ENCODE results near the gene SYMPK.
"Not testable (repeated sequence)": the region's sequence is repeated elsewhere in the genome, so short reads cannot be mapped to it uniquely, and the experiment has no call there.

The SYMPK gene

DNA sequence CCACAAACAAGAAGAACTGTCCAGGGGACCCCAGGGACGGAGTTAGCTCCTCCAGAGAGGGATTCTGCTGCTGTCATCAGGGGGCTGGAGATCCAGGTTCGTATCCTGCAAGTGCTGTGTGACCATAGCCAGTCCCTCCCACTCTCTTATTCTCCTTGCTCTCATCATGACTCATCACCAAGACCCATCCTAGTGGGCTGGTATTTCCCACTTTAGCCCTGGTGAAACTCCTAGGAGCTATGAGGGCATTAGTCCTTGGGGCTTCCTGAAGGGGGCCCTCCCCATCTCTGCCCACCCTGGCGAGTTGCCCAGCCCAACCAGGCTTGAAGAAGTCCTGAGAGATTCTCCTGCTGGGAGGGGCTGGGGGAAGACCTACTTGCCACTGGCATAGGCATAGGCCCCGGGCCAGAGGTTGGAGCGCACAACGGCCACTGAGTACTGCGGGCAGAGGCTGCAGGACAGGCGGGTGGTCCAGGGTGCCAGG, 62.8 kb downstream of the SYMPK start:
- no peak for DNase-seq

DNA sequence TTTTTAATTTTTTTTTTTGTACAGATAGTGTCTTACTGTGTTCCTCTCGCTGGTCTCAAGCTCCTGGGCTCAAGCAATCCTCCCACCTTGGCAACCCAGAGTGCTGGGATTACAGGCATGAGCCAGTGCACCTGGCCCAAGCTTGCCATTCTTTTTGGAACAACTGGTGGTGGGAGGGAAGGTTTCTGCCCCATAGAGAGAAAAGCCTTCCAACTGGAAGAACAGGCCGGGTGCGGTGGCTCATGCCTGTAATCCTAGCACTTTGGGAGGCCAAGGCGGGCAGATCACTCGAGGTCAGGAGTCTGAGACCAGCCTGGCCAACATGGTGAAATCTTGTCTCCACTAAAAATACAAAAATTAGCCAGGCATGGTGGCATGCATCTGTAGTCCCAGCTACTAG, 63.4 kb downstream of the SYMPK start:
- not testable (repeated sequence) for DNase-seq

DNA sequence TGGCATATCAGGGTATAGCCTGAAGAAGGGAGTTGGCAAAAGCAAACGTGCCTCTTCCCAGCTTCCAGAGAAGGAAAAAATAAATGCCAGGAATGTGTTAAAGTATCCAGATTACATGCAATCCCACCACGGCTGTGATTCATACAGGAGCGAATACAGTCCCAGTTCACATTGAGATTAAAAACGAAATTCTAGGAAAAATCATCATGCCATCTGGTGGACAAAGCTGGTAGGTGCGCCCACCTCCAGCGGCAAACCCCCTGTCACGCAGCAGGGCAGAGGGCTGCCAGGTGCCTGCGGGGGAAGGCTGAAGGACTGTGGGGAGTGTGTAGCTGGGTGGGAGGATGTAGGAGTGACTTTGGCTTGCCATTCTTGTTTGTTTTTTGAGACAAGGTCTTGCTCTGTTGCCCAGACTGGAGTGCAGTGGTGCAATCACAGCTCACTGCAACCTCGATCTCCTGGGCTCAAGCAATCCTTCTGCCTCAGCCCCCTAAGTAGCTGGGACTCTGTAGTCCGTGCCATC, 63.9 kb downstream of the SYMPK start:
- peak; percentile 65 for DNase-seq

DNA sequence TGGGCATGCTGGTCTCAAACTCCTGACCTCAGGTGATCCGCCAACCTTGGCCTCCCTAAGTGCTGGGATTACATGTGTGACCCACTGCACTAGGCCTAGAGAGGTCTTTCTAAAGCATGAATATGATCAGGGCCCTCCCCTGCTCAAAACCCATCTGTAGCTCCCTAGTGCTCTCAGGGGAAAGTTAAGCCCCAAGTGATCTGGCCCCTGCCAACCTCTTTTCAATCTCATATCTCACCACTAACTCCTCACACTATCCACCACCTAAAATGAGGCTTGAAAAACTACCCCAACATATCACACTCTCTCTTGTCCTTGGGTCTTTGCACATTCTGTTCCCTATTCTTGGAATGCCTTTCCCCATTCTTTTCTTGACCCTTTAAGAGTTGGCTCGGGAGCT, 68.3 kb downstream of the SYMPK start:
- DNase-seq: no peak

DNA sequence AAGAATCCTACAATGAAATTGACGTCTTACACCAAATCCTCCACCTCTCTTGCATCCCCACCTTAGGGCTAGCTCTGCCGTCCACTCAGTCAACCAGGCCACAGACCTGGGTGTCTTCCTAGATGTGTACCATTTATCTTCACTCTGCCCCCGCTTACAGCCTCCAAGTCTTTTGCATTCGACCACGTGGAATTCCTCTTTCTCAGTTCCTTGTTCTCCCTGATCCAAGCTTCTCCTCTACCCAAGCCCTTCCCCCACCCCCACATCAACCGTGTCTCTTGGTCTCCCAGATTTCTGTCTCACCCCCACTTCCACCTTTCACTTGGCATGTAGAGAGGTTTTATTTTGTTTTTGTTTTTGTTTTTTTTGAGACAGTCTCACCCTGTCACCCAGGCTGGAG, 69.1 kb downstream of the SYMPK start:
- DNase-seq: no peak

DNA sequence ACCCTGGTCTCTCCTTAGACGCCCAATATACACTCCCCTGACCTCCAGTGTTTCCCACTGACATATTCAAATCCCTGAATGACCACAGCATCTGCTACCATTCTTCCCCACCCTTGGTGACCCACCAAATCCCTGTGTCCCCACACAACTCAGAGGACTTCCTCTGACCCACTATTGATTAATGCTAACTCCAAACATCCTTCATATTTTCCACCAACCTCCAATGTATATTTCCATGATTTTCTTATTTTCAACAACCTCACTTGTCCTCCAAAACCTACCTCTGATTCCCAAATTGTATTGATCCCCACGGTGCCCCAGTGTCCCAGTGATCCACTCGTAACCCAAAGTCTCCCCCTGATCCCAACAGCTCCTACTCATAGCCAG, 69.8 kb downstream of the SYMPK start:
- no peak for DNase-seq

DNA sequence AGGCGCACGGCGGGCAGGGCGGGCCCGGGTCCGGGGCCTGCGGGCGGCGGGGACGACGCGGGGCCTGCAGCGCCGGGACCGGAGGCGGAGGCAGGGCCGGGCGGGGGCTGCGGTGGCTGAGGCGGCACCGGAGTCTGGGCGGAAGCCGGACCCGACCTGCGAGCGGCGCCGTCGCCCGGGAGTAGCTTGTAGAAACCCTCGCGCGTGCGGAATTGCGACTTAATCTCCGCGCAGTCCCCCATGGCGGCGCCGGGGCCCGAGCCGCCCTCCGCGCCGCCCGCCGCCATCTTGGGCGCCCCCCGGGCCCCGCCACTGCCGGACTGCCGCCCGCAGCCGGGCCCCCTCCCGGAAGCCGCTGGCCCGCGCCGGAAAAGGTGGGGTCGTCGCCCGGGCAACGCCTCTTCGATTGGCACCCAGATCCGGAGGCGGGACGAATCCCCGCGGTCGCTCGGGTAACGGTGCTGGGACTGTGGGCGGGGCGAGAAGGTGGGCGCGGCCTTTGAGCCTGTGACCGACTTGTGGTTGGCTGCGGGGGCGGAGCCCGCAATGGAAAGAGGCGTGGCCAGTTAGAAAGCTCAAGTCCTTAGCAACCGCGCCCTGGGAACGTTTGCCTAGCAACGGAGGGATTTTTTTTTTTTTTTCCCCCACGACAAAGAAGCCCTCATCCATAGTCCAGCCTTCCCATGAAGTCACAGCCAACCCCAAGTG, 70.3 kb downstream of the SYMPK start, which contains the start of gene DMWD:
DMWD (minus strand) TSS at position 376 of the 708 bp plus-strand sequence; CDS start at position 287, 89 bp downstream.
- peak; percentile 100 for DNase-seq

DNA sequence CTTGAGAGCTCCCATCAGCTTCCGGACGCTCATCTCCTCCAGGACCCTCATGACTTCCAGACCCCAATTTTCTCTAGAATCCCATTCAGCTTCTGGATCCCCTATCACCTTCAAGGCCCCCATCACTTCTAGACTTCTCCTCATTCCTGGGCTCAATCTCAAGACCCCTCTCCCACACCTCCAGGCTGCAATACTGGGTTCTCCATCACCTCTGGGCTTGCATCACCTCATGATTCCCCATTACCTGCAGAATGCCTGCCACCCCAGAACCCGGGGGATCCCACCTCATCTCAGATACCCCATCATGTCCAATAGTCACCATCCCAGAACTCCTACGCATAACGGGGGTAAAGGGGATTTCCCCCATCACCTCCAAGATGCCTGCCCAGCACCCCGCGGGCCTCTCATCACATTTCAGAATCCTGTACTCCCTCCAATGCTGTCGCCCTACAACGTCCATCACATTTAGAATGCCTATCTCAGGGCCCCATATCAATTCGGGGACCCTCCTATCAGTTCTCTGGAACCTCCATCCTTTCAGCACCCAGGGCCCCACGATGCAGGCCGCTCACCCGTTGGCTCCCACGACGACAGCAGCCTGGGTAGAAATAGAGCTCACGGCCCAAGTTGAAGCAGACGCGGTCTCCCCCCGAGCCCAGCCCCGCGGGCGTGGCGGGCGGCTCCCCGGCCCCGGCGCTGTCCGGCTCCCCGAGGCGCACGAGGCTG, 71.0 kb downstream of the SYMPK start:
- peak; percentile 31 for DNase-seq

DNA sequence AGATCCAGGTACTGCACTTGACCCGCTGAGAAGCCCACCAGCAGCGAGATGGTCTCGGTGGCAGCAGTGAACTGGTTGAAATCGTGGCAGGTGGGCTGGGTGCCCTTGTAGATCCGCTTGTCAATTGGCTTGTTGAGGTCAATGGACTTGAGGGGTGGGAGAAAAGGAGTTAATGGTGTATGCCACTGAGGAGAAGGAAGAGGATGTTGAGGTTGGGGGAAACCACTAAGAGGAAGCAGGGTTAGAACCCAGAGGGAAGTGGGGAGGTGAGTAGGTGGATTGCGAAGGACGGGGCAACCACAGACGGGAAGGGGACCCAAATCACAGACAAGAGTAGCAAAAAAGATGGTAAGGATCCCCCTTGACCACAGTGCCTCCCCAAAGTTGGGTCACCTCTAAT, 72.0 kb downstream of the SYMPK start:
- peak; percentile 33 for DNase-seq

DNA sequence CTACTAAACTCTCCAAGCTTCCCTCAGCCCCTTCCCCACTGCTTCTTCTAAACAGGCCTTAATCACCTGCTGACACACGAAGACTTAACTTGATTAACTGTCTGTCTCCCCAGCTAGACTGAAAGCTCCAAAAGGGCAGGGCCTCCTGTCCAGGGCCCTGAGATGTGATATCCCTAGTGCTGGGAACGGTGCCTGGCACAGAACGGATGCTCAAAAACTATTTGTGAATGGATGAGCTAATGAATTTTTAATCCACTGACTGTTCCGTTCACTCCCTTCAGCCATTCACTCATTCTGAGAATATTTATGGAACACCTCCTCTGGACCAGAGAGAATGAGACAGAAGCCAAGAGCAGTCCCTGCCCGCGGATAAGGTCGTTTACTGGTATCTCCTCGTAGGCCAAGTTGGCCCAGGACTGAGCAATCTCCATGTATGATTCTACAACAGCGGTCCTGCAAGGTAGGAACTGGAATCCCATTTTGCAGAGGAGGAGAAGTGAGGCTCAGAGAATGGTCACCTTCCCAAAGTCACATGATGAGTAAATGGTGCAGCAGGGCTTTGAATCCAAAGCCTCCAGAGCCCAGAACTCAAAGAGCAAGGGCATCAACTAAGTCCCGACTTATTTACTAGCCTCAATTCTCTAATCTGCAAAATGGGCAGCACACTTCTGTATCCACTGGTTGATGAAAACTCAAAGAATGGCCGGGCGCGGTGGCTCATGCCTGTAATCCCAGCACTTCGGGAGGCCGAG, 73.7 kb downstream of the SYMPK start:
- DNase-seq: no peak

DNA sequence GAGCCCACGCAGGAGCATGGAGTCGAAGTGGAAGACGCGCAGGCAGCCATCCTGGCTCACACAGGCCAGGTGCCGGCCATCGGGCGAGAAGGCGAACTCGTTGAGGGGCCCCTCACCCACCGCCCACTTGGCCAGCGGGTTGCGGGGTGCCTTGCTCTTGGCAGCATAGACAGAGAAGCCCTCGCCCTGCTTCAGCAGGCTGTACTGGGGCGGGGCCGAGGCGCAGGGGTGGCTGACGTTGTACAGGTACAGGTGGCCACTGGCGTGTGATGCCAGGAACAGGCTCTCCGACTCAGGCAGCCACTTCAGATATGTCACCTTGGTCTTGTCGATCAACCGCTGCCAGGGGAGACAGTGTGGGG, 76.4 kb downstream of the SYMPK start:
- DNase-seq: no peak

DNA sequence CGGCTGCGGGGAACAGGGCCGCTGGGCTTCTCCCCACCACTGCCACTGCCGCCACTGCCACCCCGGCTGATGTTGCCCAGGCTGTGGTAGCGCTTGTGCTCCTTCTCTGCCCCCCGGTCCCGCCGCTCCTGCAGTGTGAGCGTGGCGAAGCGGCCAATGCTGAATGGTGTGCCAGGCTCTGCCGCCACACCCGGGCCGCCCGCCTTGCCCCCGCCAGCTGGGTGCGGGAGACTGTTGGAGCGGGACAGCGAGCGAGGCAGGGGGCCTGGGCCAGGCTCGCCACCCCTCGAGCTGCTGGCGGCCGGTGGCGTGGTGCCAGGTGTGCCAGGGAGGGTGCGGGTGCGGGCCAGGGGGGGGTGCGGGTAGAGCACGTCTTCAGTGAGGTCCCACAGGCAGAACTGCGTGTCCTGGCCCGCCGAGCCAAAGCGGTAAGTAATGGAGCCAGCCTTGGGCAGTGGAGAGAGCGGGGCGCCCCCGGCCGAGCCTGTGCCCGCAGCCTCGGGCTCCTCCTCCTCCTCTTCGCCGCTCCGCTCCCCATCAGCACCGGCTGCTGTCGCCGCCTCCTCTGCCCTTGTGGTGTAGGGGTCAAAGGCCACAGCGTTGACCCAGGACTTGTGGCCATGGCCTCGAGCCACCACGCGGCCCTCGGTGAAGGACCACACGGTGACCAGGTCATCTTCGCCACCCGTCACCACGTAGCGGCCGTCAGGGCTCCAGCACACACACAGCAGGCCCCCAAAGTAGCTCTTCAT, 77.0 kb downstream of the SYMPK start:
- no peak for DNase-seq

DNA sequence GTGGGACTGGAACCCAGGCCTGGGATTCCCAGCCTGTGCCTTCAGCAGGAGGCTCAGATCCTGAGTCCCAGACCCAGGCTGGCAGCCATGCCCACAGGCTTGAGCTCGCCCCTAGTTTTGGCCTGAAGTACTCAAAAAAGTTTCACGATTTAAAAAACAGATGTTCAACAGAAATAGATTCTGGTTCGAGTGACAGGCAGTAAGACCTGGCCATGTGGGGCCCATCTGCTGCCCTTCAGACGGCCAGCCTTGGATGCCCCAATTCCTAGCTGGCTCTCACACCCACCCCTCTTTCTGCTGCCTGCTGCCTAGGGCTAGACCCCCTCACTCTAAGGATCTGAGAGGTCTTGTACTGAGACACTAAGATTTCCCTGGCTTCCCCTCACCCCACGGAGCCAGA, 77.8 kb downstream of the SYMPK start:
- no peak for DNase-seq

DNA sequence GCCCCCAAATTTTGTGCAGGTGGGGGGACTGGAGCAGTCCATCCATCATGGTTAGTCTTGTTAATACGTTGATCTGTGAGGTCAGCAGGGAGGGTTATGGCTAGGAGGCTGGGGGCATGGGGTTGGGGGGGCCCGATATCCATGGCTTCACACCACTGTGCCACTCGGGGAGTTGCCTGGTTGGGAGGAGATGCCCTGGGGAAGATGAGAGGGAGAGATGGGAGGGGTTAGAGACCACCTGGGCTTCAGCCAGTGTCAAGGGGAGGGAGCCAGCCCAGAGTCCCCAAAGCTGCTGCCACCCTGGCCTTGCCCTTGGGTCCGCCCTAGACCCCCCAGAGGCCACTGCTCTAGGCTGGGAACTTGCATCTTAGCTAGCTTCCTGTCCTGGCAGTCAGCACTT, 78.9 kb downstream of the SYMPK start:
- DNase-seq: no peak

DNA sequence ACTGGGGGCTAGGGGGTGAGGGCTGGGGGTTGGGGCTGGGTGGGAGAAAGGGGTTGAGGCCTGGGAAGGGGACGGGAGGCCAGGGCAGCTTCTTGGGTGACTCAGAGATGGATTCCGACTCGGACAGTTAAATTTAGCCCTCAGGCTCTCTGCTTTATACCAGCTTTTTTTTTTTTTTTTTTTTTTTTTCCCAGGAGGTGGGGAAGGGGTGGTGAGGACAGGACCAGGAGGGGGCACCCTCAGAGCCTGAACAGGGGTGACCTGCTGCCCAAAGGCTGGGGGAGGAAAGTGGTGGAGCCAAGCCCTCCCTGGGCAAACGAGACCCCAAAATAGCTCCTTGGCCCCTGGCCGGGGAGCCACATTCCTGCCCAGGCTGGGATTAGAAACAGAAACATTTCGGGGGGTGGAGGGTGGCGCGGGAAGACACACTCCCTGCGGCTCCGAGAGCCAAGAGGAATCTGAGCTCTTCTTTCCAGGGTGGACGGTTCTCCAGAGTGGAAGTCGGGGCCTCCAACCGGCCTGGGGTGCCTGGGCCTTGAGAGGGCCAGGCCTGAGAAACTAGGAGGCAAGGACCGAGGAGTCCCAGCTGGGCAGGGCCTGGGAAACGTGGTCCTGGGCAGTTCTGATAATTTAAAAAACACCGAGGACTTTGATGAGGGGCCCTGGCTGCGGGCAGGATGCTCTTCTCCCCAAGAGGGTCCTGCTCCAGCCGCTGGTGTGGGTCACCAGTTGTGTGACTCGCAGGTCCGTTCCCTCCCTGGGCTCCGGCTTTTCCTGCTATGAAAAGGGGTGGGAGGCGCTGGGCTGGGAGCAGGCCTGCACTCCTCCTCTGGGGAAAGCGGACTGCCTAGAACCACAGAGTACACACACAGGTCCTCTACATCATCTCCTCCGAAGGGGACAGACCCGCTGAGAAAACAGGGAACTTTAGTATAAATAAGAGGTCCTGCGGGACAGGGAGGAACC, 79.8 kb downstream of the SYMPK start:
- no peak for DNase-seq

DNA sequence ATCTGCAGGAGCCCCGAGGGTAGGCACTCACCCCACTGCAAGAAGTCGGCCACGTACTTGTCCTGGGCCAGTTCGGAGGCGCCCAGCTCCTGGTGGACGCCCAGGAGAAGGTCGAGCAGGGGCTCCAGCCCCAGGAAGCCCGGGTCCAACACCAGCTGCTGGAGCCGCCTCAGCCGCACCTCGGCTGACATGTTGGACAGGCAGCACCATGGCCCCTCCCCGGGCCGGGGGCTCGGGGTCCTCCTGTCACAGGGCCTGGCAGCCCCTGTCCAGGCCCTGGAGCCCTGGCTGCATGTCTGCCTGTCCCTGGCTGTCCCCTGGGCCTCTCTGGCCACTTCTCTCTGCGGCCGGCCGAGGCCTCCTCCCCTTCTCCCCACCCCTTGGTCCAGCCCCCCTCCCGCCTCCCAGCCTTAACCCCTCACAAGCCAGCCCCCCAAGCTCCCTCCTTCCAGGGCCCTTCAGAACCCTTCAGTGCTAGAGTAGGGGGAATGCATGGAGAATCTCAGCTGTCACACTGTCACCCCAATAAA, 80.7 kb downstream of the SYMPK start, which contains the start of gene DMPK:
DMPK (minus strand) TSS at position 329 of the 530 bp plus-strand sequence; CDS start at position 191, 138 bp downstream.
- no peak for DNase-seq

DNA sequence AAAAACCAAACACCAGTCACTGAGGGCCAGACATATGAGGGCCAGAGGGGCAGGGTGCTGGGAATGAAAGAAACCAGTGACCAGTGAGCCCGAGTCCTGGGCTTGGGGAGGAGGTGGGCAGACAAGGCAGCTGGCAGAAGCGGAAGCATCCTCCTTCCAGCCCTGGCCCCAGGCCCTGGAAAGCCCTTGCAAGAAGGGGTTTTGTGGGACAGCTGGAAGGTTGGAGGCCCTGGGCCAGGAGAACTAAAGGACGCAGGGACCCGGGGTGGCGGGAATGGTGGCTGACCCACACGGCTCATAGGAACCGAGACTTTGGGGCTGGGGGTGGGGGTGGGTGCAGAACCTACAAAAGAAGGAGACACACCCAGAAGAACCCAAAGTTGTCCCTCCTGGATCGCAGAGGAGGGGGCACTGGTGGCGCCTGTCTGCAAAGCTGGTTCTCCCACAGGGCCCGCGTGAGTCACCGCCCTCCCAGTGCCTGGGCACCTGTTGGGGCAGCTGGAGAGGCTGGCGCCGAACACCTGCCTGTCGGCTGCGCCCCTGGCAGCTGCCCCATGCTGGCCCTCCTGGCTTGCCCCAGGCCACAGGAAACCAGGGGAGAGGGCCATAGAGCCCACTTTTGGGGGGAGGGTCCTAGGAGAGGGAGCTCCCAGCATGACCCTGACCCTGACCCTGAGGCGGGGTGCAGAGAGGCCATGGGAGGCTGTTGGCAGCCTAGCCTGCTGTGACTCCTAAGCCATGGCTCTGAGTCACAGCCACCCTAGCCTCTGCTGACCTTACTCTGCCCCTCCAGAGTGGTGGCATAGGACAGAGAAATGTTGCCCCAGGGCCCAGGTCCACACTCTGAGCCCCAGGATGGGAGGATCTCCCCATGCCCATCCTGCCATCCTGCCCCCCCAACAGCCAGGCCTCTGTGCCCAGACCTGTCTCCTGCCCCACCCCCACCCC, 81.5 kb downstream of the SYMPK start:
- no peak for DNase-seq

DNA sequence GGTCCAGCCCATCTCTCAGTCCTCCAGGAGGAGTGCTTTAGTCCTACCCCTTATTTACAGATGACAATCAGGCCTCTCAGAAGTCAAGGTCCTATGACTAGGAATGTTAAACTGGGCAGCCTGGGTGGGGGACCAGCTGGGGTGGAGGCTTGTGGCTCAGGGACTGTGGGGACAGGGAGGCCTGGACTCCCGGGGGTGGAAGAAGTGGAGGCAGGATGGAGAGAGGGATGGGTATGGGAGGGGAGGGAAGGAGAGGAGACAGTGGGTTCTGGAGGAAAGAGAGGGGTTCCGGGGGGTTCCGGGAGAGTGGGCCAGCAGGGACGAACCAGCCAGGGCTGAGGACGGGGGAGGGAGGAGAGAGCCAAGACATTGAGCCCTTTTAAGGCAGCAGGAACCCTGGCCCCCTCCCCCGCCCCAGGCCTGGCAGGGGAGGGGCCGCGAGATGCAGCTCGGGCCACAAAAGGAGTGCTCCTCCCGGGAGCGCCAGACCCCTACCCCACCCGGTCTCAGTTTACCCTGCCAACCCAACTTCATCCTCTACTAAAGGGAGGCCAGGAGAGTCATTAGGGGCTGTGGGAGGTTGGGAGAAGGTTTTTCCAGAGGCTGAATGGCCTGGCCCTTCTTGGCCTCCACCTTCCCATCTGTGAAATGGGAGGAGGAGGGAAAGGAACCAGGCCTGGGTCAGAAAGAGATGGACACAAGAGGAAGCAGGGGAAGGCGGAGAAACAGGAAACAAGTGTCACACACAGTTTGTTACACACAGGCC, 82.3 kb downstream of the SYMPK start:
- DNase-seq: no peak

DNA sequence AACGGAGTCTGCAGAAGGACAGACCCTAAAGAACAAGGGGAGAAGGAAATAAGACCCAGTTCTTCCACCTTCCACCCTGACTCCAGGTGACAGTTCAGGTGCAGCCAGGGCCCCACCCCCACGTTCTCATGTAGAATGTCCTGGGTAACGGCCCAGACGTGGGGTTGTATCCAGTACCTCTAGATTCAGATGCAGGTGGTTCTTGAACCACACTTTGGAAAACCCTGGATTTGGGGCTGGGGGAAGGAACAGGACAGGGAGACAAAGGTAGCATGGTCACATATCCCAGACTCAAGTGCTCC, 82.8 kb downstream of the SYMPK start:
- DNase-seq: no peak
